Mesenteric fat pad (tissue), 1 donor: ENCODE results near the gene PHF20. TPM values are rescaled to one million over a fixed set of nuclear protein-coding genes. Genes with fewer than 3 reads are reported as not detected.

Experiments
- DNase-seq: peaks from one replicate; pipeline ENCODE4 v3.0.0-alpha.2; 2020; ENCODE audit warnings: low spot score
- total RNA-seq: library from RNA; stranded (reverse); fragmentation: NEBNext Ultra II Directional; extraction: Animal tissue kit (Norgen Biotek cat#: 25700); gene quantifications from one replicate; pipeline ENCODE4 v1.2.1, GENCODE V29; 2021
- donor health status: DM: yes; HTN: yes; CAD: no.

Gene PHF20
- total RNA-seq, 1 donor from 2014 or later: 59.8 TPM

- no peak for DNase-seq
These were observed 196.3 kb downstream of the PHF20 start, which contains the start of gene CNBD2 for GRCh38 chr20:35967979-35968640. Gene CNBD2 (plus strand): TSS chr20:35968590. CDS start chr20:35968763, 173 bp downstream.

GRCh38 chr20:35968930-35969329, 197.1 kb downstream of the PHF20 start:
- DNase-seq: no peak

GRCh38 chr20:35971981-35972380, 200.2 kb downstream of the PHF20 start:
- no peak for DNase-seq

GRCh38 chr20:35972462-35972861, 200.6 kb downstream of the PHF20 start:
- DNase-seq: no peak

- DNase-seq: no peak
These were observed 202.4 kb downstream of the PHF20 start for GRCh38 chr20:35974256-35974655.

GRCh38 chr20:35975576-35976373, 204.0 kb downstream of the PHF20 start:
- DNase-seq: no peak

- no peak for DNase-seq
These were observed 206.3 kb downstream of the PHF20 start for GRCh38 chr20:35978041-35978513.

- no peak for DNase-seq
These were observed 207.7 kb downstream of the PHF20 start for GRCh38 chr20:35979544-35979943.

- no peak for DNase-seq
These were observed 210.2 kb downstream of the PHF20 start for GRCh38 chr20:35981969-35982368.

GRCh38 chr20:35984382-35984781, 212.6 kb downstream of the PHF20 start:
- no peak for DNase-seq

GRCh38 chr20:35985806-35986205, 214.0 kb downstream of the PHF20 start:
- no peak for DNase-seq

GRCh38 chr20:35988910-35989463, 217.2 kb downstream of the PHF20 start:
- peak; percentile 1 for DNase-seq

GRCh38 chr20:35991142-35991771, 219.4 kb downstream of the PHF20 start:
- peak; percentile 5 for DNase-seq

GRCh38 chr20:35992713-35993335, 221.0 kb downstream of the PHF20 start:
- peak; percentile 57 for DNase-seq

GRCh38 chr20:35994994-35995453, 223.2 kb downstream of the PHF20 start:
- DNase-seq: peak; percentile 92

- DNase-seq: peak; percentile 59
These were observed 224.7 kb downstream of the PHF20 start for GRCh38 chr20:35996492-35996891.

Other genes with a start within 250 kb of the PHF20 start
- gene C20orf173, start 242.4 kb upstream of the PHF20 start, total RNA-seq: not detected
- gene ERGIC3, start 229.9 kb upstream of the PHF20 start, total RNA-seq: 138 TPM
- 2.2 TPM for gene SPAG4, start 156.2 kb upstream of the PHF20 start, total RNA-seq
- 126 TPM for gene CPNE1, start 107.1 kb upstream of the PHF20 start, total RNA-seq
- 73.4 TPM for gene RBM12, start 107.1 kb upstream of the PHF20 start, total RNA-seq
- 23.5 TPM for gene NFS1, start 72.7 kb upstream of the PHF20 start, total RNA-seq
- 141 TPM for gene ROMO1, start 72.6 kb upstream of the PHF20 start, total RNA-seq
- gene RBM39, start 29.8 kb upstream of the PHF20 start, total RNA-seq: 269 TPM
- gene SCAND1, start 182.5 kb downstream of the PHF20 start, total RNA-seq: 66.2 TPM
- 2.9 TPM for gene CNBD2, start 196.6 kb downstream of the PHF20 start, total RNA-seq